ENCODE data around the gene MGAT3. TPM values are rescaled to one million over a fixed set of nuclear protein-coding genes. Genes with fewer than 3 reads are reported as not detected.

The MGAT3 gene
- total RNA-seq, 2 donors from 2014 or later: 0.82 to 7.4 TPM

- peaks cover 9 to 13% of the 10 kb centered on the region in 2 donors for H3K36me3 ChIP-seq
- H3K27me3 ChIP-seq (replicated peaks; ENCODE audit: insufficient read depth): no peaks in the 10 kb centered on the region
- no peaks in the 10 kb centered on the region for H3K4me1 ChIP-seq (replicated peaks)
- H3K27ac ChIP-seq: no peak overlapping the region
- intact Hi-C loops (cut with DNase I): no loop called here
- H3K9me3 ChIP-seq: no peaks in the 10 kb centered on the region
- DNase-seq (ENCODE audit: low spot score): no peak
- WGBS: 63% methylated on average over 13 of the region's 13 CpGs
- no peak overlapping the region for H3K4me3 ChIP-seq
- no peak for TF ChIP-seq POLR2A (IDR thresholded peaks at IDR 0.05)
- no peak for TF ChIP-seq POLR2AphosphoS5 (IDR thresholded peaks at IDR 0.05)
- no peak for TF ChIP-seq CTCF (IDR thresholded peaks at IDR 0.05)
Measured at GRCh38 chr22:39427751-39428596, 28.8 kb upstream of the MGAT3 start.

DNA sequence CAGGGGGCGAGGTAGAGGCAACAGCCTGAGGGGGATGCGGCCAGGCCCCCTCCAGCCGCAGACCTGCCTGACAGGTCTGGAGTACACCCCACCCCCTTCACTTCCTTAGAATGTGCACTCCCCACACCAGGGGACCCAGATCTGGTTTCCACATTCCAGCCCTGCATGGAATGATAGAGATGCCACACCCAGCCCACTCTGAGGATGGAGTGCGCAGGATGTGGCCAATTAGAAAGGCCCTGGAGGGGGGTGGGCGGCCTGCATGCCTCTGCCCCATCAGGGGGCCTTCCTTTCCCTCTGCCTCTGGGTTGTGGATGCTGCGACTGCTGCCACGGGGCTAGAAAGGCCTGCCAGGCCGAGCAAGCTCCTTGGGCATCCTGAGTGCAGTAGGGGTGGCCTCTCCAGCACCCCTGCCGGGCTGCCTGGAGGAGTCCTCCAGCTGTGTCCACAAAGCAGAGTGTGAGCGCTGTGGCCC is 28.2 kb upstream of the MGAT3 start:
- 70% methylated on average over 10 of the region's 10 CpGs for WGBS
- H3K36me3 ChIP-seq: peaks cover 9 to 13% of the 10 kb centered on the region in 2 donors
- H3K27ac ChIP-seq: no peak overlapping the region

DNA sequence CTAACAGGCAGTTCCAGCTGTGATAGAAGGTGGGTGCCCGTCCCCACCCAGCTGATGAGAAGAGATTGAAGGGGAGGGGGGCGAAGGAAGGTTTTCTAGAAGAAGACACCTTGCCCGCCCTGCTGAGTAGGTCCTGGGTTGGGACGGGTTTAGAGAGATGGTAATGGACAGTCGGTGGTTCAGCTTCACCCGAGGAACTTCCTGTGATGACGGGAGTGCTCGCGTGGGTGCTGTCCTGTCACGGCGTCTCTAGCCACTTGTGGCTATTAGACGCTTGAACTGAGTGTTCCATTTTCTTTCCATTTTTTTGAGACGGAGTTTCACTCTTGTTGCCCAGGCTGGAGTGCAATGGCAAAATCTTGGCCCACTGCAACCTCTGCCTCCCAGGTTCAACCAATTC is 27.6 kb upstream of the MGAT3 start:
- Histone ChIP-seq H3K4me3 (no peak overlapping the region), H3K9me3 (no peaks in the 10 kb centered on the region), H3K36me3 (peaks cover 9 to 13% of the 10 kb centered on the region in 2 donors), H3K4me1 (replicated peaks) (no peaks in the 10 kb centered on the region), H3K27ac (no peak overlapping the region), H3K27me3 (replicated peaks; ENCODE audit: insufficient read depth) (no peaks in the 10 kb centered on the region)
- TF ChIP-seq POLR2AphosphoS5 (IDR thresholded peaks at IDR 0.05): no peak
- no peak for TF ChIP-seq CTCF (IDR thresholded peaks at IDR 0.05)
- DNase-seq (ENCODE audit: low spot score): no peak
- intact Hi-C loops (cut with DNase I): no loop called here
- 87% methylated on average over 13 of the region's 13 CpGs for WGBS

More for the DNA sequence above, 28.2 kb upstream of the MGAT3 start:
- Histone ChIP-seq H3K27me3 (replicated peaks; ENCODE audit: insufficient read depth) (no peaks in the 10 kb centered on the region), H3K9me3 (no peaks in the 10 kb centered on the region), H3K4me1 (replicated peaks) (no peaks in the 10 kb centered on the region), H3K4me3 (no peak overlapping the region)
- no peak for DNase-seq (ENCODE audit: low spot score)
- TF ChIP-seq POLR2AphosphoS5 (IDR thresholded peaks at IDR 0.05) (no peak), POLR2A (IDR thresholded peaks at IDR 0.05) (no peak), CTCF (IDR thresholded peaks at IDR 0.05) (no peak)
- intact Hi-C loops (cut with DNase I): no loop called here

GRCh38 chr22:39429916-39430575 is 26.8 kb upstream of the MGAT3 start:
- no peak for DNase-seq (ENCODE audit: low spot score)
- TF ChIP-seq POLR2A (IDR thresholded peaks at IDR 0.05): no peak
- no peak for TF ChIP-seq CTCF (IDR thresholded peaks at IDR 0.05)
- TF ChIP-seq POLR2AphosphoS5 (IDR thresholded peaks at IDR 0.05): no peak
- peaks cover 9 to 13% of the 10 kb centered on the region in 2 donors for H3K36me3 ChIP-seq
- H3K27me3 ChIP-seq (replicated peaks; ENCODE audit: insufficient read depth): no peaks in the 10 kb centered on the region
- intact Hi-C loops (cut with DNase I): no loop called here
- no peak overlapping the region for H3K27ac ChIP-seq
- H3K4me1 ChIP-seq (replicated peaks): no peaks in the 10 kb centered on the region
- H3K4me3 ChIP-seq: no peak overlapping the region
- H3K9me3 ChIP-seq: no peaks in the 10 kb centered on the region
- 89% methylated on average over 24 of the region's 27 CpGs for WGBS
